Neural cell (in vitro differentiated cells): ENCODE data around the gene C1orf141.

Experiments used
- EP300 ChIP-seq: fragments of 450-650 bp; conservative IDR thresholded peaks from 2 replicates; pipeline ENCODE4 v1.6.1; 2014; ENCODE audit warnings: antibody characterized with exemption, mild to moderate bottlenecking, moderate library complexity; ENCODE audit not compliant: poor library complexity, severe bottlenecking
- EZH2 ChIP-seq: fragments of 200-600, 300-800 bp; shearing (Covaris generic), sonication (generic); IDR thresholded peaks from 2 replicates; pipeline ENCODE4 v1.6.1; 2014; ENCODE audit warnings: antibody characterized with exemption, low read length, borderline replicate concordance, mild to moderate bottlenecking; ENCODE audit not compliant: insufficient read depth, poor library complexity, severe bottlenecking
- SMC3 ChIP-seq: fragments of 450-650 bp; conservative IDR thresholded peaks from 2 replicates; pipeline ENCODE4 v1.6.1; 2014; ENCODE audit warnings: antibody characterized with exemption, mild to moderate bottlenecking, moderate library complexity; ENCODE audit not compliant: poor library complexity
- TF ChIP-seq, protein P1 (sequence below): fragments of 450-650 bp; IDR thresholded peaks from 2 replicates; pipeline ENCODE4 v1.5.1; 2014; ENCODE audit warnings: antibody characterized with exemption, mild to moderate bottlenecking, moderate library complexity; ENCODE audit not compliant: poor library complexity, severe bottlenecking

DNA sequence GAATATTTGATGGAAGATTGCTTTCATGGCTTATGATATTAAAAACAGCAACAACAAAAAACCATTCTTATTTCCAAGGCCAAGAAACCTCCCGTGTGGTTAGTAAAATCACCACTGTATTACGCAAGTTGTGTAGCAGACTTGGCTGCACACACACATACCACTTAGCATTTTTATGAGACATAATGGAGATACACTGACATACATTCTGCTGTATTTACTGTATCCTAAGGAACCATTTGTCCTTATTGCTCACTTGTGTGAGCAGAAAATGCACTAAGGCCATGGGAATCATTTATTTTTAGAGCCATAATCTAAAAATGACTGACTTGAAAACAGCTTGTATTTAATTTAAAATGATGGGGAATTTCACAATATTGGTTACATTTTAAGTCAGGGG lies 584 bp upstream of the C1orf141 start:
- TF ChIP-seq, protein P1, sequence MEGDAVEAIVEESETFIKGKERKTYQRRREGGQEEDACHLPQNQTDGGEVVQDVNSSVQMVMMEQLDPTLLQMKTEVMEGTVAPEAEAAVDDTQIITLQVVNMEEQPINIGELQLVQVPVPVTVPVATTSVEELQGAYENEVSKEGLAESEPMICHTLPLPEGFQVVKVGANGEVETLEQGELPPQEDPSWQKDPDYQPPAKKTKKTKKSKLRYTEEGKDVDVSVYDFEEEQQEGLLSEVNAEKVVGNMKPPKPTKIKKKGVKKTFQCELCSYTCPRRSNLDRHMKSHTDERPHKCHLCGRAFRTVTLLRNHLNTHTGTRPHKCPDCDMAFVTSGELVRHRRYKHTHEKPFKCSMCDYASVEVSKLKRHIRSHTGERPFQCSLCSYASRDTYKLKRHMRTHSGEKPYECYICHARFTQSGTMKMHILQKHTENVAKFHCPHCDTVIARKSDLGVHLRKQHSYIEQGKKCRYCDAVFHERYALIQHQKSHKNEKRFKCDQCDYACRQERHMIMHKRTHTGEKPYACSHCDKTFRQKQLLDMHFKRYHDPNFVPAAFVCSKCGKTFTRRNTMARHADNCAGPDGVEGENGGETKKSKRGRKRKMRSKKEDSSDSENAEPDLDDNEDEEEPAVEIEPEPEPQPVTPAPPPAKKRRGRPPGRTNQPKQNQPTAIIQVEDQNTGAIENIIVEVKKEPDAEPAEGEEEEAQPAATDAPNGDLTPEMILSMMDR: no peak
- TF ChIP-seq EP300 (no peak), SMC3 (no peak), EZH2 (no peak)
